Measurements from ENCODE around the gene VAV3.
"Not testable (repeated sequence)": the region's sequence is repeated elsewhere in the genome, so short reads cannot be mapped to it uniquely, and the experiment has no call there.

The VAV3 gene

GRCh38 chr1:107678993-107679392, 286.0 kb downstream of the VAV3 start:
- no peak for DNase-seq

GRCh38 chr1:107677697-107678096, 287.3 kb downstream of the VAV3 start:
- no peak for DNase-seq

DNA sequence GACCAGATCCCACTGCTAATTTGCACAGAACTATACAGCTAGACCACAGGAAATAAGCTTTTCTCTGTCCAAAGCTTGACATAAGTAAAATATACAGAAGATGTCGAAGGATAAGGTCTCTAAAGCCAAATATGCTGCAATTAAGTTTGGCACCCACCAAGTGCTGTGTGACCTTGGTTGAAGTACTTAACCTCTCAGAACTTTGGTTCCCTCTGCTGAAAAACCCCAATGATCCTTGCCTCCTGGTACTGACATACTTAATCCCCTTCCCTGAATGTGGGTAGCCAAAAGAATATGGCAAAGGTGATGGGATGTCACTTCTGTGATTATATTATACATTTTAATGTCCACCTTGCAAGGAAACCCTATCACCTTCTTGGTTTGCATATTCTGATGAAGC, 290.5 kb downstream of the VAV3 start:
- DNase-seq: no peak

DNA sequence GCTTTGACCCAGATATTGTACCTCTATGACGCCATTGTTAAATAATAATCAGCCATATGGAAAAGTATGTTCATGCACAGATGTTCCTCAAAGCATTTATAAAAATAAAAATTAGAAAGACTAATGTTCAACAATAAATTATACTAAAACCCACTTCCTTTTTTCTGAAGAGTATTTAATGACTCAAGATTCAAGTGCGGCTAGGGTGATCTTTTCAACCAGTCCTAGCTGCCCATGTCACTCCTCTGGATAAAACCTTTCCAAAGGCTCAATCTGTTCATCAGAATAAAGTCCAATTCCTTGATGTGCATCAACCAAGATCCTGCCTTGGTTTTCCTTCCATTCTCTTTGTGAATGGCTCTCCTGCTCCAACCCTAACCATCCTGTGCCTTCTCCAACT, 292.0 kb downstream of the VAV3 start:
- DNase-seq: no peak

DNA sequence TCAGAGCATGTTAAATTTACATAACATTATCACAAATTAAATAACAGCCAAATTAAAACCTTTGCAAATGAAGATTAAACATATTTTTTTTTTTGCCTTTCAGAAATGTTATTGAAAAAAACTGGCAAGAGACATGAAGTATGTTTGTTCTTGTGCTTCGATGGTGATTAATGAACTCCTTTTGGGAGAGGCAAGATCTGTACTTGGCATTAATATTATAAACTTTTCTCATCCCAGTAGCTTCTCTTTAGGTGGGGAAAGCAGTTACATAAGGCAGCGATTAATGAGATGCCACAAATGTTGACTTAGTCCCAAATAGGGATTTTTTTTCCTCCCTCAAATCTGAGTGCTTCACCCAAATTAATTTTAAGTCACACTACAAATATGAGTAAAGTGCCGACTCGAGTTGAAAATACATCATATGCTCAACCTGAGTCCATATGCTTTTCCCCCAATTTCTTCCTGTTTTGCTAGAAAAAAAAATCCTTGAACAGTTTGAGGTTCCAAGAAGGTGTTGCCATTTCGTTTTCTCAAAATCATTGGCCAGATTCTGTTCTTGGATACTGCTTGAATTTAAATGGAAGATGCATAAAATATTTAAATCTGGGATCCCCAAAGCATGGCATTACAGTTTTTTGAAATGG, 294.5 kb downstream of the VAV3 start:
- DNase-seq: no peak

GRCh38 chr1:107669996-107670395, 295.0 kb downstream of the VAV3 start:
- DNase-seq: no peak

- DNase-seq: no peak
These were observed 296.2 kb downstream of the VAV3 start for GRCh38 chr1:107668762-107669161.

DNA sequence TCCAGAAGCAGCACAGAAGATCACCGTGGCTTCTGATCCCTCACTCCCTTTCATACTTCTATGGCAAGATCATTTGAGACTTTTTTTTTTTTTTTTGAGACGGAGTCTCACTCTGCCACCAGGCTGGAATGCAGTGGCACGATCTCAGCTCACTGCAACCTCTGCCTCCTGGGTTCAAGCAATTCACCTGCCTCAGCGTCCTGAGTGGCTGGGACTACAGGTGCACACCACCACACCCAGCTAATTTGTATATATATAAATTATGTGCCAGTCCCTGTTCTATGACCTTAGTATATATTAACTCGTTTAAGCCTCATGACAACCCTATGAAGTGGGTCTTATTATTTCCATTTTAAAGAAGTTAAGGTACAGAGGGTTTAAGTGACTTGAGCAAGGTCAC, 298.5 kb downstream of the VAV3 start:
- no peak for DNase-seq

DNA sequence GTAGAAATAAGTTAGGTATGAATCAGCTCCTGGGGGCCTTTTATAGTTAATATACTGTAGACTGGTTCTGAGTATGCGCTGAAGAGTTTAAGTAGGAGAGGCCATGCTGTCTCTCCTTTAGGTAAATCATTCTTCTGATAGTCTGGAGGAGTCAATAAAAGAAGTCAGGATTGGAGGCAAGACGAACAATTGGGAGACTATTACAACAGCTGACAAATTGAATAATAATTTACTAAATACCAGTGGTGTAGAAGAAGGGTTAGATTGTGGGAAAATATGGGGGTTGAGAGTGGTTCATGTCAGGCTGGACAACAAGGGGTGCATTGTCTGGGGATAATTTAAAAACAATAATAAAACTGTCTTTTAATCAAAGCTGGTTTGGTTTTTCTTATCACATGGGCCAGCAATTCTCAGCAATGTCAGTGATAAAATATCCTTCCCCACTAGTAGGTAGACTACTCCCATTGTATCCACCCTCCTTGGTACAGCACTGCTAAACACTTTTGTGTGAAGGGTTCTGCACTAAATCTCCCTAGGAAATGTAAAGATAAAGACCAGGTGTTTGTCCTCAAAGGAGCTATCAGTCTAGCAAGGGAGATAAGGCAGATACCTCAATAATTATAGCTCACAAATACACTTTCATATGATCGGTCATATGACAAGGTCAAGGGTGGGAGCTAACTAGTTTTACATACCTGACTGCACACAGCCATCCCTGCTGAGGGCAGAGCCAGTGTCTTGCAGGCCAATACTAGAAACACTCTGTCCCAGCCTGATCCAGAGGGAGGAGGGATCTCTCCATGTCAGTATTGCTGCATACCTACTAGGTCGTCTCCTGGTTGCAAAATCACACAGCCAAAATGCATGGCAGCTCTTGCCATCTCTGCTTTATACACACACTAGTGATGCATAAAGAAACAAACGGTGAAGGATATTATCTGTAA, 299.7 kb downstream of the VAV3 start:
- no peak for DNase-seq

- DNase-seq: no peak
These were observed 302.0 kb downstream of the VAV3 start for GRCh38 chr1:107662971-107663370.

GRCh38 chr1:107661158-107661557, 303.8 kb downstream of the VAV3 start:
- DNase-seq: no peak

- DNase-seq: no peak
These were observed 305.0 kb downstream of the VAV3 start for GRCh38 chr1:107659961-107660360.

- no peak for DNase-seq
These were observed 307.6 kb downstream of the VAV3 start for GRCh38 chr1:107657356-107657755.

- no peak for DNase-seq
These were observed 311.2 kb downstream of the VAV3 start for GRCh38 chr1:107653765-107654164.

GRCh38 chr1:107653005-107653404, 312.0 kb downstream of the VAV3 start:
- DNase-seq: no peak

DNA sequence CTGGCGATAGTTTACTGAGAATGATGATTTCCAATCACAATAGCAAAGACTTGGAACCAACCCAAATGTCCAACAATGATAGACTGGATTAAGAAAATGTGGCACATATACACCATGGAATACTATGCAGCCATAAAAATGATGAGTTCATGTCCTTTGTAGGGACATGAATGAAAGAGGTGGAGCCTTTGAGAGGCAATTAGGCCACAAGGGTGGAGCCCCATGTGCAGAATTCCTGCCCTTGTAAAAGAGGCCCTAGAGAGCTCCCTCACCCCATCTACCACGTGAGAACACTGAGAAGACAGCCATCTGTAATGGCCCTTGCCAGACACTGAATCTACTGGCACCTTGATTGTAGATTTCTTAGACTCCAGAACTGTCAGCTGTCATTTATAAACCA, 314.2 kb downstream of the VAV3 start:
- DNase-seq: not testable (repeated sequence)

DNA sequence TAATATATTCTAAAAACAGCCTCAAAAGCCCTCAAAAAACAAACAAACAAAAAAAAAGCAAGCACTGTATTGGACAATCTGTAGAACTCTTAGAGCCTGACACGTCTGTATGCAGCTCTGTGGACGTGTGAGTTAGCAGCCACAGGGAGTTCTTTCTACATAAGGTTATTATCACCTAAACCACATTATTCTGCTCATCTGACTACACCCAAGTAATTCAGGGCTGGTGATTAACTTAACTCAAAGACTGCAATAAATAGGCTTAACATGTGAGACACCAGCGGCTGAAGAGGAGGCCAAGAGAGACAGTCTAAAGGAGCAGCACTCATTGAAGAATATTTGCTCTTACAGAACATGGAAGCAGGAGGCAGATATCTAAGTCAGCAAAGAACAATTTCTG, 316.0 kb downstream of the VAV3 start:
- no peak for DNase-seq

DNA sequence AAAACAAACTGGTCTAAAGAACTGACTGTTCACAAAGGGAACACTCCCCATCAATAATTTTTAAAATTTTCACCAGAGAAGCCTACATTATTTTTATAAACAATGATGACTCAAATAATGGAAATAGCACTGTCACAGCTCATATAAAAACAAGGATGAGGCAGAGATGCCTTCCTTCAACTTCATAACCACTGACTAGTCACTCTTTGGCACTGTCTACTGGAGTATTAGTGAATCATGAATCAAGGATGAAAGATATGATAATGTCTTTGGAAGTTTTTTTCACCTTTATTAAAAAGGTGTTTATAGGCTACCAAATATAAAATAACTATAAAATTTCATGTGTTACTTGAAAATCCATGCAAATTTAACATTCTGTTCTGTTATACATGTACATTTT, 316.9 kb downstream of the VAV3 start:
- DNase-seq: no peak

DNA sequence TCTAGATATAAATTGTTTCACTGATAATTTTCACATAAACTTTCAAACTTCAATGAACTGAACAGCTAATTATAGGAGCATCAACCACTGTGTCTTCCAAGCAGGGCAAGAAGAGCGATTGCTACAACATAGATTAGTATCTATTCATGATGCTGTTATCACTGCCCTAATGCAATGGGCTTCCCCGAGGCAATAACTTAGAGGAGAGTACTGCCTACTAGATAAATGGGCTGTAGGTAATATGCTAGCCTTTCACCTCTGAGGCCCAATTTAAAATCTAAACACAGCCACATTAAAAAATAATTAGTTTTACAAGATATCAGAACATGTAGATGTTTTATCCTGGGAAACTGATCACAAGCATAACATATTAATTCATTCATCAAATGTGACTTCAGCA, 318.0 kb downstream of the VAV3 start:
- no peak for DNase-seq

DNA sequence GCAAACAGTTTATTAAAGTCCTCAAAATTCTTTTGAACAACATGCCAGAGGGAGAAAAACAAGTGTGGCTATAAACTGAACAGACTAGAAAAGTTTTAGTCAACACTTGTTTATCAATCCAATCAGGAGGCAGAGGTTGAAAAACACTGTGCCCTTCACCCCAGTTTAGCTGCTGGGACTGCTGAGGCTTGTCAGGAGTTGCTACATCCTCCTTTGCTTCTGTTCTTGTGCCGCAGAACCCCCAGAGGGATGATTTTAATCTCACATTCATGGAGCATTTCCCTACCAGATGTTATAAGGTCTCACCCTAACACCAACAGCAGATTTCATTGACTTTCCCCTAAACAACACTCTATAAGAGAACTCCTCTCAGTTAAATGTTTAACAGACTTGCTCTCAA, 321.2 kb downstream of the VAV3 start:
- no peak for DNase-seq

- no peak for DNase-seq
These were observed 324.8 kb downstream of the VAV3 start for GRCh38 chr1:107640207-107640606.

DNA sequence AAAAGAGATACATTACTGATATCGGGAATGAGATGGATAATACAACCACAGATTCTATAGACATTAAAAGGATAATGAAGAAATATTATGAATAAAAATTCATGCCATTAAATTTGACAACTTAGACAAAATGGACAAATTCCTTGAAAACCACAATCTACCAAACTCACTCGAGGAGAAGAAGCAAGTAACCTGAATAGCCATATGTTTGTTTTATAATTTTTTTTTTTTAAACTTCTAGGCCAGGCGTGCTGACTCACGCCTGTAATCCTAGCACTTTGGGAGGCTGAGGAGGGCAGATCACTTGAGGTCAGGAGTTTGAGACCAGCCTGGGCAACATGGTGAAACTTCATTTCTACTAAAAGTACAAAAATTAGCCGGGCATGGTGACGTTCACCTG, 327.9 kb downstream of the VAV3 start:
- no peak for DNase-seq

DNA sequence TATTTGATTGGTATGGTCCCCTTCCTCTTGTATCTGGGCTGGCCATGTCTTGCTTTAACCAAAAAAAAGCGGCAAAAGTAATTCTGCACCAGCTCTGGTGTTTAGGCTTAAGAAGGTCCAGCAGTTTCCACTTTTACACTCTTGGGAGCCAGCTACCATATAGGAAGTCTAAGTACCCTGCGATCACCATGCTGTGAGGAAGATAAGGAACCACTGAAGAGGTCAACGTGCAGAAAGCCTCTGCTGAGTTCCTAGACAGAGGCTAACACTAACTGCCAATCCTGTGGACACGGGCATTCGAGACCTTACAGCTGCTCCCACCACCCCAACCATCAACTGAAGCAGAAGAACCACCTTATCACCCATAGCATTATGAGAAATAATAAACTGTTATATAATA, 331.4 kb downstream of the VAV3 start:
- no peak for DNase-seq

GRCh38 chr1:107626073-107626796, 338.7 kb downstream of the VAV3 start:
- DNase-seq: no peak
